CD4-positive, CD25-positive, alpha-beta regulatory T cell (primary cell): ENCODE results near the gene PPARD. TPM values are rescaled to one million over a fixed set of nuclear protein-coding genes. Genes with fewer than 3 reads are reported as not detected.

Experiments used
- ATAC-seq, 2 donors: fragments of 150-1000 bp; cut with Tn5 transposase; one replicate each; pipeline ENCODE4 v1.10.0; 2021; ENCODE audit warnings: low read depth in 2 of 2, moderate number of reproducible peaks in 2 of 2, moderate library complexity in 1 of 2
- DNase-seq, 3 donors: peaks; one replicate each; pipeline versions ENCODE4 v3.0.0 to v3.0.0-alpha.2; 2012 to 2022; ENCODE audit warnings: mixed read lengths in 1 of 3
- H3K27ac ChIP-seq: one replicate; pipeline ENCODE4 v1.7.0; 2013; ENCODE audit warnings: mild to moderate bottlenecking, low read length; ENCODE audit not compliant: insufficient read depth, poor library complexity, severe bottlenecking
- H3K27me3 ChIP-seq: one replicate; pipeline ENCODE4 v1.7.0; 2013; ENCODE audit warnings: low read length; ENCODE audit not compliant: control insufficient read depth, insufficient read depth
- H3K36me3 ChIP-seq: one replicate; pipeline ENCODE4 v1.7.0; 2013; ENCODE audit warnings: mild to moderate bottlenecking, low read length, moderate library complexity; ENCODE audit not compliant: control insufficient read depth, insufficient read depth
- H3K4me1 ChIP-seq: 2 replicates; pipeline ENCODE4 v1.7.0; 2013; ENCODE audit warnings: mild to moderate bottlenecking, low read length; ENCODE audit not compliant: insufficient read depth, control insufficient read depth, poor library complexity, severe bottlenecking
- H3K4me3 ChIP-seq: one replicate; pipeline ENCODE4 v1.7.0; 2013; ENCODE audit warnings: low read depth, mild to moderate bottlenecking, low read length, moderate library complexity
- H3K9me3 ChIP-seq, 2 experiments: 1 replicate in 1 of 2; 2 replicates in 1 of 2; pipeline ENCODE4 v1.7.0; 2013; ENCODE audit warnings: low read length in 2 of 2, mild to moderate bottlenecking in 1 of 2, moderate library complexity in 1 of 2; ENCODE audit not compliant: control insufficient read depth in 2 of 2
- H3K27ac Mint-ChIP-seq, 3 donors: one replicate each; pipeline ENCODE4 v1.8.0; 2020 to 2022; ENCODE audit warnings: mild to moderate bottlenecking in 3 of 3, mixed read lengths in 3 of 3, moderate library complexity in 2 of 3
- H3K27me3 Mint-ChIP-seq: one replicate; pipeline ENCODE4 v1.8.0; 2022; ENCODE audit warnings: mild to moderate bottlenecking, mixed read lengths
- H3K36me3 Mint-ChIP-seq: one replicate; pipeline ENCODE4 v1.8.0; 2020; ENCODE audit warnings: mixed read lengths
- H3K4me1 Mint-ChIP-seq, 4 donors: one replicate each; pipeline ENCODE4 v1.8.0; 2020 to 2022; ENCODE audit warnings: mixed read lengths in 4 of 4, mild to moderate bottlenecking in 1 of 4
- H3K4me3 Mint-ChIP-seq, 4 donors: one replicate each; pipeline ENCODE4 v1.8.0; 2020 to 2022; ENCODE audit warnings: mild to moderate bottlenecking in 4 of 4, mixed read lengths in 4 of 4, moderate library complexity in 3 of 4
- H3K9me3 Mint-ChIP-seq, 7 donors: one replicate each; pipeline ENCODE4 v1.8.0; 2020 to 2022; ENCODE audit warnings: mixed read lengths in 7 of 7, mild to moderate bottlenecking in 3 of 7, moderate library complexity in 2 of 7
- polyA plus RNA-seq, 4 donors: library from polyadenylated mRNA; unstranded; fragments of 300-500 nt; fragmentation: Illumina TruSeq; gene quantifications; one replicate each; pipeline ENCODE4 v1.2.3, GENCODE V29; 2021
- total RNA-seq: library from RNA; stranded (reverse); gene quantifications from one replicate; pipeline ENCODE4 v1.2.3, GENCODE V29; 2022

The PPARD gene
- total and polyA plus RNA-seq, 5 donors from 2014 or later = 3.8 to 37.3 (median 5.9) TPM

- Histone ChIP-seq H3K36me3 (peaks cover 44% of the 10 kb centered on the region), H3K27ac (no peak overlapping the region), H3K4me3 (no peak overlapping the region), H3K27me3 (no peaks in the 10 kb centered on the region), H3K9me3 (no peaks in the 10 kb centered on the region), H3K4me1 (peaks cover 19% of the 10 kb centered on the region)
- Mint-ChIP-seq H3K27ac (peak overlapping the region; percentile 60 to 88 (median 82)), H3K4me1 (peaks cover 0 to 42% (median 22%) of the 10 kb centered on the region in 4 donors), H3K4me3 (no peak overlapping the region), H3K36me3 (peaks cover 21% of the 10 kb centered on the region), H3K27me3 (no peaks in the 10 kb centered on the region), H3K9me3 (no peaks in the 10 kb centered on the region)
- DNase-seq (peak in 1 of 3 donors; percentile 43), ATAC-seq (peak in 1 of 2 donors; percentile 36)
Observed at GRCh38 chr6:35417979-35418661, 75.8 kb downstream of the PPARD start.

DNA sequence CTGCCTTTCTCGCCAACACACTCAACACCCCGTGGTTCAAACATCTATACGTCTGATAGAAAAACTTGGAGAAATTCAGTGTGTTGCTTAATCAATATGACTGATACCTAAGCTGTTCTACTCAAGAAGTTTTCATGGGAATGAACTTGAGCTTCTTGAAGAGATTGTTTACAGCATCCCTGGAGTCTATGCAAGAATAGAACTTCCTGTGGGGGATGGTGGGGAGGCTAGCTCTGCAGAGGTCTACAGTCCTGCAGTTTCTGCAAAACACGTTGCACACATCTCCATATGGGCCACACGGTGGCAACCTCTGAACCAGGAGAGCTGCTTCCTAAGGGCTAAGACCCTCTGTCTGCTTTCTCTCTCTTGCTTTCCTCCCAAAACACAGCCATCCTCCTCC lies 77.1 kb downstream of the PPARD start:
- H3K27me3 Mint-ChIP-seq = no peaks in the 10 kb centered on the region
- H3K4me3 ChIP-seq = peak overlapping the region; percentile 15
- peak in 2 of 3 donors; percentile 28 to 69 for DNase-seq
- H3K4me1 Mint-ChIP-seq = peaks cover 0 to 39% (median 22%) of the 10 kb centered on the region in 4 donors
- H3K4me1 ChIP-seq = peaks cover 19% of the 10 kb centered on the region
- H3K9me3 ChIP-seq = no peaks in the 10 kb centered on the region
- peaks cover 26% of the 10 kb centered on the region for H3K36me3 Mint-ChIP-seq
- peak; percentile 56 to 64 for ATAC-seq
- peak overlapping the region in 2 of 4 donors; percentile 36 to 65 for H3K4me3 Mint-ChIP-seq
- no peaks in the 10 kb centered on the region for H3K27me3 ChIP-seq
- H3K9me3 Mint-ChIP-seq = no peaks in the 10 kb centered on the region
- peak overlapping the region; percentile 48 to 88 (median 82) for H3K27ac Mint-ChIP-seq
- H3K27ac ChIP-seq = no peak overlapping the region
- H3K36me3 ChIP-seq = peaks cover 41% of the 10 kb centered on the region

DNA sequence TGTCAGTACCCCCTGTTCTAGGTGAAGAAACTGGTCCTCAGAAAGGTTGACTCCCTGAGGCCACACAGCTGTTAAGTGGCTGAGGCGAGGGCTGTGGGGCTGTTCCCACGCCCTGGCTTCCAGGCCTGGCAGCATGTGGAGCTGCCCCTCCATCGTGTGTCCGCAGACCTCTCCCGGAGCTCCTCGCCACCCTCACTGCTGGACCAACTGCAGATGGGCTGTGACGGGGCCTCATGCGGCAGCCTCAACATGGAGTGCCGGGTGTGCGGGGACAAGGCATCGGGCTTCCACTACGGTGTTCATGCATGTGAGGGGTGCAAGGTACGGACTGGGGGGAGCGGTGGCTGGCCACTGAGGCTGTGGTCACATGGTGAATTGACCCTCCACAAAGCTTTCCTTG lies 77.6 kb downstream of the PPARD start:
- no peak for DNase-seq
- H3K9me3 ChIP-seq = no peaks in the 10 kb centered on the region
- Mint-ChIP-seq H3K27me3 (no peaks in the 10 kb centered on the region), H3K4me3 (peak overlapping the region in 2 of 4 donors; percentile 36 to 43), H3K36me3 (peaks cover 26% of the 10 kb centered on the region), H3K9me3 (no peaks in the 10 kb centered on the region), H3K4me1 (peaks cover 0 to 37% (median 22%) of the 10 kb centered on the region in 4 donors), H3K27ac (peak overlapping the region in 2 of 3 donors; percentile 75 to 88)
- no peaks in the 10 kb centered on the region for H3K27me3 ChIP-seq
- peaks cover 19% of the 10 kb centered on the region for H3K4me1 ChIP-seq
- ATAC-seq = no peak
- no peak overlapping the region for H3K4me3 ChIP-seq
- H3K27ac ChIP-seq = no peak overlapping the region
- H3K36me3 ChIP-seq = peaks cover 39% of the 10 kb centered on the region

DNA sequence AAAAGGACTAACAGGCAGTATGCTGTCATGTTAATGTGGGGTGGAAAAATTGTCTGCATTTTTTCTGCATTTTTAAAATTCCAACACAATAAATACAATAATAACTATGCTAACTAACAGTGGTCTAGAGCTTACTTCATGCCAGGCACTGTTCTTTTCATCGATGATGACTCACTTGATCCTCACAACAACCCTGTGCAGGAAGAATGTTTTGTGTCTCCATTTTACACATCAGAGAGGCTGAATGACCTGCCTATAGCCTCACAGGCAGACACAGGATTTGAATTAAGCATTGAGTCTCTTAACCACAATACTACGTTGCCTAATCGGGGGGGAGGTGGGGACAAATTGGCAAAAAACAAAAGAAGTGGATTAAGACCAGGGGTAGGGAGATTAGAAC lies 82.9 kb downstream of the PPARD start:
- Histone ChIP-seq H3K27me3 (no peaks in the 10 kb centered on the region), H3K4me1 (no peaks in the 10 kb centered on the region), H3K9me3 (peaks cover 12 to 22% of the 10 kb centered on the region in 2 experiments), H3K36me3 (peaks cover 45% of the 10 kb centered on the region), H3K27ac (no peak overlapping the region), H3K4me3 (no peak overlapping the region)
- Mint-ChIP-seq H3K9me3 (peaks cover 0 to 20% (median 4%) of the 10 kb centered on the region in 7 donors), H3K4me3 (no peak overlapping the region), H3K27me3 (no peaks in the 10 kb centered on the region), H3K4me1 (peaks cover 0 to 3% (median 0%) of the 10 kb centered on the region in 4 donors), H3K36me3 (peaks cover 24% of the 10 kb centered on the region), H3K27ac (peak overlapping the region in 1 of 3 donors; percentile 41)
- no peak for ATAC-seq
- DNase-seq = no peak

- DNase-seq = no peak
- peaks cover 21% of the 10 kb centered on the region for H3K36me3 Mint-ChIP-seq
- no peak overlapping the region for H3K27ac ChIP-seq
Observed at GRCh38 chr6:35426074-35426473, 83.7 kb downstream of the PPARD start.

GRCh38 chr6:35427435-35427834 lies 85.1 kb downstream of the PPARD start:
- Histone ChIP-seq H3K27ac (no peak overlapping the region), H3K27me3 (no peaks in the 10 kb centered on the region), H3K4me3 (no peak overlapping the region), H3K4me1 (no peaks in the 10 kb centered on the region), H3K36me3 (peaks cover 32% of the 10 kb centered on the region), H3K9me3 (peaks cover 12 to 23% of the 10 kb centered on the region in 2 experiments)
- ATAC-seq (no peak), DNase-seq (no peak)
- H3K27me3 Mint-ChIP-seq = no peaks in the 10 kb centered on the region
- peaks cover 18% of the 10 kb centered on the region for H3K36me3 Mint-ChIP-seq
- no peaks in the 10 kb centered on the region for H3K4me1 Mint-ChIP-seq
- H3K27ac Mint-ChIP-seq = no peak overlapping the region
- peaks cover 0 to 22% (median 4%) of the 10 kb centered on the region in 7 donors for H3K9me3 Mint-ChIP-seq
- H3K4me3 Mint-ChIP-seq = no peak overlapping the region

More at GRCh38 chr6:35426074-35426473, 83.7 kb downstream of the PPARD start:
- peaks cover 0 to 22% (median 4%) of the 10 kb centered on the region in 7 donors for H3K9me3 Mint-ChIP-seq
- H3K27me3 Mint-ChIP-seq = no peaks in the 10 kb centered on the region
- H3K4me1 Mint-ChIP-seq = no peaks in the 10 kb centered on the region
- Histone ChIP-seq H3K9me3 (peaks cover 12 to 23% of the 10 kb centered on the region in 2 experiments), H3K4me3 (no peak overlapping the region), H3K27me3 (no peaks in the 10 kb centered on the region), H3K36me3 (peaks cover 43% of the 10 kb centered on the region), H3K4me1 (no peaks in the 10 kb centered on the region)
- H3K4me3 Mint-ChIP-seq = no peak overlapping the region
- H3K27ac Mint-ChIP-seq = peak overlapping the region in 1 of 3 donors; percentile 78
- no peak for ATAC-seq

DNA sequence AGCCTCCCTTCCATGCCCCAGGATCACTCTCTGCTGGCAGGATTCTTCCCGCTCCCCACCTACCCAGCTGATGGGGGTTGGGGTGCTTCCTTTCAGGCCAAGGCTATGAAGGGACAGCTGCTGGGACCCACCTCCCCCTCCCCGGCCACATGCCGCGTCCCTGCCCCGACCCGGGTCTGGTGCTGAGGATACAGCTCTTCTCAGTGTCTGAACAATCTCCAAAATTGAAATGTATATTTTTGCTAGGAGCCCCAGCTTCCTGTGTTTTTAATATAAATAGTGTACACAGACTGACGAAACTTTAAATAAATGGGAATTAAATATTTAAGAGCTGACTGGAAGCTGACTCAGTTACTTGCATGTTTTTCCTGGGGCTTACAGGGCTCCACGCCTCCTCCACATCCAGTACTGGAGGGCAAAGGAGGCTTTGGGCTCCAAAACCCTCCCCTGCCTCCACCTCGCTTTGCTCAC lies 85.5 kb downstream of the PPARD start:
- Mint-ChIP-seq H3K9me3 (peaks cover 0 to 22% (median 4%) of the 10 kb centered on the region in 7 donors), H3K27ac (peak overlapping the region in 1 of 3 donors; percentile 56), H3K4me3 (no peak overlapping the region), H3K4me1 (no peaks in the 10 kb centered on the region), H3K36me3 (peaks cover 18% of the 10 kb centered on the region), H3K27me3 (no peaks in the 10 kb centered on the region)
- DNase-seq = no peak
- no peak for ATAC-seq
- no peaks in the 10 kb centered on the region for H3K27me3 ChIP-seq
- no peak overlapping the region for H3K4me3 ChIP-seq
- H3K9me3 ChIP-seq = peaks cover 12 to 23% of the 10 kb centered on the region in 2 experiments
- no peaks in the 10 kb centered on the region for H3K4me1 ChIP-seq
- no peak overlapping the region for H3K27ac ChIP-seq
- peaks cover 31% of the 10 kb centered on the region for H3K36me3 ChIP-seq
